CD4-positive, alpha-beta T cell treated with Interleukin-12 subunit alpha and Interleukin-12 subunit beta, for 1 hour (primary cell): Measurements from ENCODE around the gene GSN.

Experiments
- DNase-seq: peaks from one replicate; pipeline ENCODE4 v3.0.0-alpha.2; 2020

Gene GSN

GRCh38 chr9:121304707-121305106 lies 36.7 kb downstream of the GSN start:
- no peak for DNase-seq

- no peak for DNase-seq
Measured at GRCh38 chr9:121305269-121305994, 37.5 kb downstream of the GSN start.

- DNase-seq: no peak
Measured at GRCh38 chr9:121307976-121308375, 40.0 kb downstream of the GSN start.

- DNase-seq: no peak
Measured at GRCh38 chr9:121308765-121309164, 40.8 kb downstream of the GSN start.

GRCh38 chr9:121309171-121309570 lies 41.2 kb downstream of the GSN start:
- DNase-seq: no peak

- DNase-seq: no peak
Measured at GRCh38 chr9:121309833-121310425, 42.0 kb downstream of the GSN start.

GRCh38 chr9:121310571-121310970 lies 42.6 kb downstream of the GSN start:
- no peak for DNase-seq

GRCh38 chr9:121312169-121312568 lies 44.2 kb downstream of the GSN start:
- DNase-seq: no peak

GRCh38 chr9:121313458-121314152 lies 45.6 kb downstream of the GSN start:
- DNase-seq: no peak

- no peak for DNase-seq
Measured at GRCh38 chr9:121316378-121316777, 48.4 kb downstream of the GSN start.

GRCh38 chr9:121316852-121317373 lies 49.0 kb downstream of the GSN start:
- no peak for DNase-seq

GRCh38 chr9:121317737-121318630 lies 50.0 kb downstream of the GSN start:
- no peak for DNase-seq

- no peak for DNase-seq
Measured at GRCh38 chr9:121318631-121319382, 50.8 kb downstream of the GSN start.

- DNase-seq: no peak
Measured at GRCh38 chr9:121319383-121319780, 51.4 kb downstream of the GSN start.

GRCh38 chr9:121321016-121321503 lies 53.1 kb downstream of the GSN start:
- DNase-seq: peak; percentile 30

GRCh38 chr9:121322037-121322736 lies 54.2 kb downstream of the GSN start:
- no peak for DNase-seq

GRCh38 chr9:121322737-121323448 lies 54.9 kb downstream of the GSN start:
- DNase-seq: no peak

GRCh38 chr9:121323449-121324151 lies 55.6 kb downstream of the GSN start:
- DNase-seq: no peak

- no peak for DNase-seq
Measured at GRCh38 chr9:121324316-121324715, 56.4 kb downstream of the GSN start.

- no peak for DNase-seq
Measured at GRCh38 chr9:121324755-121325154, 56.8 kb downstream of the GSN start.
